WTC11 (cell line): ENCODE data around the gene ELMO1. TPM values are rescaled to one million over a fixed set of nuclear protein-coding genes. Genes with fewer than 3 reads are reported as not detected.

Experiments
- ATAC-seq: fragments of 200-7000 bp; cut with Tn5 transposase; 2 replicates; pipeline ENCODE4 v1.10.0; 2021; ENCODE audit warnings: mild to moderate bottlenecking, moderate library complexity
- CTCF ChIA-PET: fragments of 300-600 bp; sonication (Branson Sonifier 250); formaldehyde crosslinking; loops from one replicate; lab custom pipeline; 2021; ENCODE audit warnings: antibody characterized with exemption; lab: Charles Lee
- POLR2A ChIA-PET: fragments of 350-600 bp; sonication (Branson Sonifier 250); formaldehyde crosslinking; loops from one replicate; lab custom pipeline; 2021; ENCODE audit warnings: antibody characterized with exemption; lab: Charles Lee
- DNase-seq: peaks from one replicate; pipeline ENCODE4 v3.0.0; 2021; ENCODE audit warnings: low spot score
- H3K27ac Mint-ChIP-seq: 2 replicates; pipeline ENCODE4 v1.8.0; 2021; ENCODE audit warnings: mixed read lengths
- H3K27me3 Mint-ChIP-seq: 2 replicates; pipeline ENCODE4 v1.8.0; 2021; ENCODE audit warnings: low read depth, mild to moderate bottlenecking, moderate library complexity, mixed read lengths
- H3K36me3 Mint-ChIP-seq: 2 replicates; pipeline ENCODE4 v1.8.0; 2021; ENCODE audit warnings: mixed read lengths
- H3K4me1 Mint-ChIP-seq: 2 replicates; pipeline ENCODE4 v1.8.0; 2022; ENCODE audit warnings: mixed read lengths
- H3K4me3 Mint-ChIP-seq: 2 replicates; pipeline ENCODE4 v1.8.0; 2021; ENCODE audit warnings: mild to moderate bottlenecking, moderate library complexity, mixed read lengths
- H3K9me3 Mint-ChIP-seq: 2 replicates; pipeline ENCODE4 v1.8.0; 2021; ENCODE audit warnings: mixed read lengths
- CDX4 ChIP-seq: fragments of 250-450 bp; sonication (Bioruptor Pico); IDR thresholded peaks from 2 replicates; pipeline ENCODE4 v1.9.0; 2021; ENCODE audit warnings: moderate library complexity, mild to moderate bottlenecking, inconsistent platforms, borderline replicate concordance
- CREB1 ChIP-seq: sonication (generic); formaldehyde crosslinking; IDR thresholded peaks from 2 replicates; pipeline ENCODE4 v1.8.0; 2023; ENCODE audit warnings: mild to moderate bottlenecking, missing genetic modification reagents
- E2F4 ChIP-seq: sonication (generic); formaldehyde crosslinking; IDR thresholded peaks from 2 replicates; pipeline ENCODE4 v1.8.1; 2022; ENCODE audit warnings: low read depth, mild to moderate bottlenecking, moderate library complexity, missing genetic modification reagents, borderline replicate concordance
- ELF4 ChIP-seq: sonication (generic); formaldehyde crosslinking; IDR thresholded peaks from 2 replicates; pipeline ENCODE4 v1.8.1; 2022; ENCODE audit warnings: low read depth, mild to moderate bottlenecking, moderate library complexity, missing genetic modification reagents
- FOXK1 ChIP-seq: sonication (generic); formaldehyde crosslinking; IDR thresholded peaks from 2 replicates; pipeline ENCODE4 v1.8.0; 2022; ENCODE audit warnings: mild to moderate bottlenecking, moderate library complexity, missing genetic modification reagents
- FOXP4 ChIP-seq: sonication (generic); formaldehyde crosslinking; IDR thresholded peaks from 2 replicates; pipeline ENCODE4 v1.8.0; 2022; ENCODE audit warnings: mild to moderate bottlenecking, missing genetic modification reagents
- RORB ChIP-seq: fragments of 250-450 bp; sonication (Bioruptor Pico); IDR thresholded peaks from 2 replicates; pipeline ENCODE4 v1.9.0; 2021; ENCODE audit warnings: mild to moderate bottlenecking
- SMAD4 ChIP-seq: sonication (generic); formaldehyde crosslinking; IDR thresholded peaks from 2 replicates; pipeline ENCODE4 v1.8.0; 2022; ENCODE audit warnings: mild to moderate bottlenecking, missing genetic modification reagents
- USF2 ChIP-seq: sonication (generic); formaldehyde crosslinking; IDR thresholded peaks from 2 replicates; pipeline ENCODE4 v1.8.1; 2023; ENCODE audit warnings: mild to moderate bottlenecking, missing genetic modification reagents, moderate library complexity
- ZNF263 ChIP-seq: sonication (generic); formaldehyde crosslinking; IDR thresholded peaks from 2 replicates; pipeline ENCODE4 v1.8.1; 2022; ENCODE audit warnings: low read depth, mild to moderate bottlenecking, moderate library complexity, missing genetic modification reagents
- total RNA-seq: library from RNA; stranded (reverse); gene quantifications from 3 replicates; pipeline ENCODE4 v1.2.3, GENCODE V29; 2021
- TF ChIP-seq, protein P1 (sequence below): sonication (generic); formaldehyde crosslinking; IDR thresholded peaks from 2 replicates; pipeline ENCODE4 v1.8.1; 2022; ENCODE audit warnings: mild to moderate bottlenecking, moderate library complexity, missing genetic modification reagents
- TF ChIP-seq, protein P2 (sequence below): fragments of 250-450 bp; sonication (Bioruptor Pico); conservative IDR thresholded peaks from 2 replicates; pipeline ENCODE4 v1.9.0; 2021; ENCODE audit warnings: mild to moderate bottlenecking
- TF ChIP-seq, protein P3 (sequence below): sonication (generic); formaldehyde crosslinking; IDR thresholded peaks from 2 replicates; pipeline ENCODE4 v1.8.1; 2023; ENCODE audit warnings: mild to moderate bottlenecking, moderate library complexity, missing genetic modification reagents
- TF ChIP-seq, protein P4 (sequence below): fragments of 250-450 bp; sonication (Bioruptor Pico); IDR thresholded peaks from 2 replicates; pipeline ENCODE4 v1.9.0; 2021; ENCODE audit warnings: mild to moderate bottlenecking

The ELMO1 gene
- total RNA-seq, 1 experiment from 2014 or later: 19.4 TPM

- DNase-seq (no peak), ATAC-seq (no peak)
- H3K27ac Mint-ChIP-seq: no peak overlapping the region
- H3K27me3 Mint-ChIP-seq: no peaks in the 10 kb centered on the region
- ChIA-PET CTCF (interaction anchor here (0.8 to 2.5 kb wide), 34 partner anchors 9 to 493 kb away, joined by 3 to 81 read pairs (median 6); no protein-coding TSS in a partner anchor), POLR2A (interaction anchor here (1.3 kb wide), 1 partner anchor 215 kb away, joined by 5 read pairs; no protein-coding TSS in a partner anchor)
- H3K4me1 Mint-ChIP-seq: peaks cover 57% of the 10 kb centered on the region
- no peak overlapping the region for H3K4me3 Mint-ChIP-seq
- no peaks in the 10 kb centered on the region for H3K9me3 Mint-ChIP-seq
- TF ChIP-seq CREB1 (CRISPR knock-in tag) (no peak), ZNF263 (CRISPR knock-in tag) (no peak), FOXP4 (CRISPR knock-in tag) (no peak), USF2 (CRISPR knock-in tag) (no peak), RORB (CRISPR knock-in tag) (no peak), FOXK1 (CRISPR knock-in tag) (no peak), SMAD4 (CRISPR knock-in tag) (no peak)
- TF ChIP-seq, protein P1, sequence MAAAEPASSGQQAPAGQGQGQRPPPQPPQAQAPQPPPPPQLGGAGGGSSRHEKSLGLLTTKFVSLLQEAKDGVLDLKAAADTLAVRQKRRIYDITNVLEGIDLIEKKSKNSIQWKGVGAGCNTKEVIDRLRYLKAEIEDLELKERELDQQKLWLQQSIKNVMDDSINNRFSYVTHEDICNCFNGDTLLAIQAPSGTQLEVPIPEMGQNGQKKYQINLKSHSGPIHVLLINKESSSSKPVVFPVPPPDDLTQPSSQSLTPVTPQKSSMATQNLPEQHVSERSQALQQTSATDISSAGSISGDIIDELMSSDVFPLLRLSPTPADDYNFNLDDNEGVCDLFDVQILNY (CRISPR knock-in tag): no peak
- TF ChIP-seq, protein P2, sequence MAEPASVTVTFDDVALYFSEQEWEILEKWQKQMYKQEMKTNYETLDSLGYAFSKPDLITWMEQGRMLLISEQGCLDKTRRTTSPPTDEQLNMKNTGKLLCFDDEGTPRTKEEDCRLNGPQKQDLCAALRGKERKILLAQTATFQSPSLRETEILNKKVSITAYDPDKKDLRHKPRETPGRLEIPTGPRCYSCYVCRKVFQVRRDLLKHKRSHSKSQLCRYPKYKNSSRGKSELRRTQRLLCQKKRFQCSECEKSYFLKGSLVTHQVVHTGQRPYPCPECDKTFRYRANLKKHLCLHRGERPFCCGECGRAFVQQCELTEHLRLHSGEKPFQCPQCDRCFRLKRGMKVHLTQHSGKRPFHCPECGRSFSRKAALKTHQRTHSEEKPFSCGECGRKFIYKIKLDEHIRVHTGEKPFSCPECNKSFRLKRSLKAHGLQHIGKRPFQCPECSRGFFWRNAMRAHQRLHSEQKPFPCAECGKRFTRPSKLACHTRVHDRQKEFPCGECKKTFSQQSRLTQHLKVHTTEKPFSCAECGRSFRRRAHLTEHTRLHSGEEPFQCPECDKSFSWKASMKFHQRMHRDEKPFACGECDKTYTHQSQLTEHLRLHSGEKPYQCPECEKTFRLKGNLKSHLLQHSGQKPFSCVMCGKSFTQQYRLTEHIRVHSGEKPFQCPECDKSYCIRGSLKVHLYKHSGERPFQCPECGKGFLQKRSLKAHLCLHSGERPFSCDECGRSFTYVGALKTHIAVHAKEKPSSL: no peak
- TF ChIP-seq, protein P3, sequence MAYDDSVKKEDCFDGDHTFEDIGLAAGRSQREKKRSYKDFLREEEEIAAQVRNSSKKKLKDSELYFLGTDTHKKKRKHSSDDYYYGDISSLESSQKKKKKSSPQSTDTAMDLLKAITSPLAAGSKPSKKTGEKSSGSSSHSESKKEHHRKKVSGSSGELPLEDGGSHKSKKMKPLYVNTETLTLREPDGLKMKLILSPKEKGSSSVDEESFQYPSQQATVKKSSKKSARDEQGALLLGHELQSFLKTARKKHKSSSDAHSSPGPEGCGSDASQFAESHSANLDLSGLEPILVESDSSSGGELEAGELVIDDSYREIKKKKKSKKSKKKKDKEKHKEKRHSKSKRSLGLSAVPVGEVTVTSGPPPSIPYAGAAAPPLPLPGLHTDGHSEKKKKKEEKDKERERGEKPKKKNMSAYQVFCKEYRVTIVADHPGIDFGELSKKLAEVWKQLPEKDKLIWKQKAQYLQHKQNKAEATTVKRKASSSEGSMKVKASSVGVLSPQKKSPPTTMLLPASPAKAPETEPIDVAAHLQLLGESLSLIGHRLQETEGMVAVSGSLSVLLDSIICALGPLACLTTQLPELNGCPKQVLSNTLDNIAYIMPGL: no peak
- H3K36me3 Mint-ChIP-seq: no peaks in the 10 kb centered on the region; the same call in 1 of the 2 replicates
Observed at GRCh38 chr7:36966636-36967035, 482.0 kb downstream of the ELMO1 start.

DNA sequence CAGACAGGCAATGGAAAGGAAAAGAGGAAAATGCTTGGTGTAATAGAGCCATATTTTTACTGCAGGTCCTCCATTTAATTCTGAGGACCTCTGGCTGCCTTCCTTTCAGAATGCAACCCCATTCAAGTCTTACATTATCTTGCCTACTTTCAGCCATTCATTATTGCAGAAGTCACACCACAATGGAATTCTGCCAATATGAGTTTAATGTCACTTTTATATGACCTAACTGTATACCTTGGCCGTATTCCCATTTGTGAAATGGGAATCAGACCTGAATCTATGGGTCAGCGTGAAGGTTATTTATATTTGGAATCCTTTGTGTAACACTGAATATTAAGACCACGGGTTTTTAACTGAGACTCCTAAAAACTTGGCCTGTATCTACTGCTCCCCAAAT is 482.6 kb downstream of the ELMO1 start:
- DNase-seq (no peak), ATAC-seq (no peak)
- no peak for TF ChIP-seq CDX4 (CRISPR knock-in tag)
- TF ChIP-seq ELF4 (CRISPR knock-in tag): no peak
- TF ChIP-seq, protein P4, sequence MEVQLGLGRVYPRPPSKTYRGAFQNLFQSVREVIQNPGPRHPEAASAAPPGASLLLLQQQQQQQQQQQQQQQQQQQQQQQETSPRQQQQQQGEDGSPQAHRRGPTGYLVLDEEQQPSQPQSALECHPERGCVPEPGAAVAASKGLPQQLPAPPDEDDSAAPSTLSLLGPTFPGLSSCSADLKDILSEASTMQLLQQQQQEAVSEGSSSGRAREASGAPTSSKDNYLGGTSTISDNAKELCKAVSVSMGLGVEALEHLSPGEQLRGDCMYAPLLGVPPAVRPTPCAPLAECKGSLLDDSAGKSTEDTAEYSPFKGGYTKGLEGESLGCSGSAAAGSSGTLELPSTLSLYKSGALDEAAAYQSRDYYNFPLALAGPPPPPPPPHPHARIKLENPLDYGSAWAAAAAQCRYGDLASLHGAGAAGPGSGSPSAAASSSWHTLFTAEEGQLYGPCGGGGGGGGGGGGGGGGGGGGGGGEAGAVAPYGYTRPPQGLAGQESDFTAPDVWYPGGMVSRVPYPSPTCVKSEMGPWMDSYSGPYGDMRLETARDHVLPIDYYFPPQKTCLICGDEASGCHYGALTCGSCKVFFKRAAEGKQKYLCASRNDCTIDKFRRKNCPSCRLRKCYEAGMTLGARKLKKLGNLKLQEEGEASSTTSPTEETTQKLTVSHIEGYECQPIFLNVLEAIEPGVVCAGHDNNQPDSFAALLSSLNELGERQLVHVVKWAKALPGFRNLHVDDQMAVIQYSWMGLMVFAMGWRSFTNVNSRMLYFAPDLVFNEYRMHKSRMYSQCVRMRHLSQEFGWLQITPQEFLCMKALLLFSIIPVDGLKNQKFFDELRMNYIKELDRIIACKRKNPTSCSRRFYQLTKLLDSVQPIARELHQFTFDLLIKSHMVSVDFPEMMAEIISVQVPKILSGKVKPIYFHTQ (CRISPR knock-in tag): no peak
- no peak for TF ChIP-seq E2F4 (CRISPR knock-in tag)
- POLR2A ChIA-PET: no interaction called here
- no peaks in the 10 kb centered on the region; the same call in 1 of the 2 replicates for H3K36me3 Mint-ChIP-seq
- no peaks in the 10 kb centered on the region for H3K9me3 Mint-ChIP-seq
- CTCF ChIA-PET: no interaction called here
- H3K4me1 Mint-ChIP-seq: peaks cover 57% of the 10 kb centered on the region
- no peaks in the 10 kb centered on the region for H3K27me3 Mint-ChIP-seq
- no peak overlapping the region for H3K27ac Mint-ChIP-seq
- H3K4me3 Mint-ChIP-seq: no peak overlapping the region
